Large intestine (tissue), 3 donors: ENCODE measurements around the gene INAVA. TPM values are rescaled to one million over a fixed set of nuclear protein-coding genes. Genes with fewer than 3 reads are reported as not detected.

Experiments used
- DNase-seq, 2 donors: peaks; one replicate each; pipeline versions ENCODE4 v3.0.0 to v3.0.0-alpha.2; 2013
- H3K27ac ChIP-seq: one replicate; pipeline ENCODE4 v1.5.1; 2013; ENCODE audit warnings: low read length
- H3K27me3 ChIP-seq: 2 replicates; pipeline ENCODE4 v1.6.1; 2013; ENCODE audit warnings: low read length; ENCODE audit not compliant: control insufficient read depth, insufficient read depth
- H3K36me3 ChIP-seq: 2 replicates; pipeline ENCODE4 v1.6.1; 2013; ENCODE audit warnings: low read length; ENCODE audit not compliant: control insufficient read depth, insufficient read depth
- H3K4me1 ChIP-seq: one replicate; pipeline ENCODE4 v1.6.1; 2013; ENCODE audit warnings: low read length; ENCODE audit not compliant: control insufficient read depth, insufficient read depth
- H3K4me3 ChIP-seq: one replicate; pipeline ENCODE4 v1.5.1; 2013; ENCODE audit warnings: low read length
- H3K9me3 ChIP-seq: one replicate; pipeline ENCODE4 v1.6.1; 2013; ENCODE audit warnings: mild to moderate bottlenecking, low read depth, low read length, moderate library complexity; ENCODE audit not compliant: control insufficient read depth
- WGBS: methylation state at CpG from one replicate; pipeline ENCODE4 v1.1.5; 2013; ENCODE audit warnings: low lambda C conversion rate; ENCODE audit not compliant: insufficient coverage; 5-methylcytosine and 5-hydroxymethylcytosine counted together
- polyA plus RNA-seq: library from polyadenylated mRNA; unstranded; fragments of 120-200 nt; gene quantifications from one replicate; pipeline ENCODE4 v1.2.1, GENCODE V29; 2013

The INAVA gene
- polyA plus RNA-seq, 1 donor, result 101 TPM

GRCh38 chr1:200874694-200875093 is 20.0 kb upstream of the INAVA start:
- H3K27ac ChIP-seq, result no peak overlapping the region
- H3K9me3 ChIP-seq, result peaks cover 12% of the 10 kb centered on the region
- no peak for DNase-seq
- 100% methylated on average over 1 of the region's 6 CpGs for WGBS
- H3K36me3 ChIP-seq, result no peaks in the 10 kb centered on the region
- H3K27me3 ChIP-seq, result peaks cover 55% of the 10 kb centered on the region
- peaks cover 7% of the 10 kb centered on the region for H3K4me1 ChIP-seq
- H3K4me3 ChIP-seq, result no peak overlapping the region

GRCh38 chr1:200875416-200875815 is 19.3 kb upstream of the INAVA start:
- Histone ChIP-seq H3K27ac (no peak overlapping the region), H3K36me3 (no peaks in the 10 kb centered on the region), H3K9me3 (peaks cover 12% of the 10 kb centered on the region), H3K4me3 (no peak overlapping the region), H3K27me3 (peaks cover 52% of the 10 kb centered on the region), H3K4me1 (peaks cover 7% of the 10 kb centered on the region)
- no CpG with 5 or more reads among the region's 5 CpGs for WGBS
- no peak for DNase-seq

GRCh38 chr1:200877010-200877409 is 17.7 kb upstream of the INAVA start:
- Histone ChIP-seq H3K36me3 (no peaks in the 10 kb centered on the region), H3K4me3 (no peak overlapping the region), H3K9me3 (peaks cover 12% of the 10 kb centered on the region), H3K4me1 (peaks cover 7% of the 10 kb centered on the region), H3K27ac (no peak overlapping the region), H3K27me3 (peaks cover 42% of the 10 kb centered on the region)
- 100% methylated on average over 1 of the region's 3 CpGs for WGBS
- DNase-seq, result no peak

DNA sequence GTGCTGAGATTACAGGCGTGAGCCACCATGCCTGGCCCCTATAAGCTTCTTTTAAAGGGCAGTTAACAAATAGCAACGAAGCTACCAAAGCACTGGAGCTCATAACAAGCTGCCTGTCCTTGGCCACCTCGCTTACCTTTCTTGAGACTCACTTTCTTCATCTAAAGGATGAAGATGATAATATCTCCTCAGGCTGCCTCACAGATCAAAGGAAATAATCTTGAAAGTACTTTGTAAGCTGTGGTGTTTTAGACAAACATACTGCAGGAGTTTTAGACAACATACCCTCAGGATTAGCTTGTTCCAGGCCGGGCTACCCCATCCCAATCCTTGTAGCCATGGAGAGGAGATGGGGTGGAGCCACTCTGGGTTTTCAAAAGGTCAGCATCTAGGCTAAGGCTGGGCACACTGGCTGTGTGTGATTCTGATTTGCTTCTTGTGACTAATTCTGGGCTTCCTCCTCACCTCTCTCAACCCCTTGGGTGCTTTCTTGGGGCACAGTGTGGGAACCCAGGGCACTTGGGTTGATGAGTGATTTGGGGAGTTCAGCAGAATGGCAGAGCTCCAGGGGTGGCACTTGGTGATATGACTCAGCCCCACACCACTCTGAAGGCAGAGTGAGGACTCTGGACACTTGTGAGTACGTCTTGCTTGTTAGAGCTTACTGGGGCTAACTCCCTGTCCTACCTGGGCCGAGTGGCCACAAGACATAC is 16.7 kb upstream of the INAVA start:
- Histone ChIP-seq H3K4me1 (peaks cover 4% of the 10 kb centered on the region), H3K9me3 (peaks cover 9% of the 10 kb centered on the region), H3K27me3 (peaks cover 32% of the 10 kb centered on the region), H3K36me3 (no peaks in the 10 kb centered on the region), H3K4me3 (no peak overlapping the region), H3K27ac (no peak overlapping the region)
- no peak for DNase-seq
- WGBS, result 80% methylated on average over 1 of the region's 6 CpGs

DNA sequence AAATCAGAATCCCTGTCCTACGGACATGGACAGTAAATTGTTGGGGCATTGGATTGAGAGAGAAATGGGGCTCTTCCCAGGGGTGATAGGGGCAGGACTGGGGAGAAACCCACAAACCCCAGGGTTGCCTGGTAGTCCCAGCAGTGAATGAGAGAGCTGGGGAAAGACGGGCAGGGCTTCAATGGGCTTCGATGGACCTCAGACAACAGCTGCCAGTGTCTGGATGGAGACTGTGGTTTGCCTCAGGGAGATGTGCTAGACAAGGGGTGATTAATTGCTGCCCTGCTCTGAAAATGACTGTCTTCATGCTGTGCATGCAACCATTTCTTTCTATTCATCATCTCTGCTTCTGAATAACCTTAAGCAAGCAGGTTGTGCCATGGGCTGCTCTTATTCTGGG is 14.5 kb upstream of the INAVA start:
- Histone ChIP-seq H3K36me3 (no peaks in the 10 kb centered on the region), H3K4me3 (no peak overlapping the region), H3K27me3 (peaks cover 13% of the 10 kb centered on the region), H3K27ac (no peak overlapping the region), H3K4me1 (no peaks in the 10 kb centered on the region), H3K9me3 (no peaks in the 10 kb centered on the region)
- DNase-seq, result no peak
- whole genome bisulfite sequencing, result no CpG with 5 or more reads among the region's 3 CpGs

DNA sequence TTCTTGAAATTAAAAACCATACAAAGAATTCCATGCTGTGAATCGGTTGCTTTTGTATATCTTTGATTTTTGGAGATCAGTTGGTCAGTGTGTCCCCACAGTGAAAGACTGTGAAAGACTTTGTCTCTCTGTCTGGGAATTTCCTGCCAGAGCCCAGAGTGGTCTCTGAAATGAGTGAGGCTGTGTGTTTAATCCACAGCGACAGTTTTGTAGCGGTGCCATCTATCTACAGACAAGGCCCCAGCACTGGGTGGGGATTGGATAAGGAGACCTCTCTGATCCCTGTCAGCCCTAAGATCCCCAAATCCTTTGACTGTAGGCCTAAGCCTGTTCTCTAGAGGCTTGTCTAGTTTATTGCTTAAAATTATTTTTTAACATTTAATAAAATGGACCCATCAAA is 11.6 kb upstream of the INAVA start:
- WGBS, result no CpG with 5 or more reads among the region's 3 CpGs

DNA sequence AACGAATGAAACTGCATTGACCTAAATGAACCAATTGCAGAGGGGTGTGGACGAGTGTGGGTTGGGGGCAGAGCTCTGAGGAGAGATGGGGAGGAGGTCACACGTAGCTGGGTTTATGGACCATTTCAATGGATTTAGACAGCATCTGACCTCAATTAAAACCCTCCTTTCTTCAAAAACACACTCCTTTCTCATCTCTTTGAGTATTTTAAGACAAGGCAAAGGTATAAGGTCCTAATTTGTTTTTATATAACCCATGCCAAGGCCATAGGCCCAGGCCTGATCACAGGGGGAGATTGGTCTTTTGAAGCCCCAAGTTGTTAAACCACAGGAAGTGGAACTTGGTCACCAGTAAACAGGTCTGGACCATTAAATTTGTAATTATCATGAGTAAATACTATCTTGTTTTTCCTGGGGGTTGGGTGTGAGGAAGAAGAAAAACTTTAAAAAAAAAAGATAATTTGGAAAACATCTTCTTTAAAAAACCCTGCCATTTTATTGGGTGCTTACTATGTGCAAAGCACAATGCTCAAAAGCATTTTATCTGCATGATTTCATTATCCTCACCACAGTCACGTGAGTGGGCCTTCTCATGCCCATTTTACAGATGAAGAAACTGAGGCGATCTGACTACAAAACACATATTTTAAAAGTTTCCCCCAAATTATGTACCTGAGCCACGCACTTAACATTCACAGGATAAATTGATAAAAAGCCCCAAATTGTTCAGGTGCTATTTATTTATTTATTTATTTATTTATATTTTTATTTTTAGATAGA is 8.9 kb upstream of the INAVA start:
- no peak for DNase-seq

More for the DNA sequence above, 11.6 kb upstream of the INAVA start:
- DNase-seq, result no peak
- H3K27me3 ChIP-seq, result peaks cover 3% of the 10 kb centered on the region
- no peak overlapping the region for H3K27ac ChIP-seq
- no peak overlapping the region for H3K4me3 ChIP-seq
- H3K9me3 ChIP-seq, result no peaks in the 10 kb centered on the region
- H3K4me1 ChIP-seq, result peaks cover 2% of the 10 kb centered on the region
- H3K36me3 ChIP-seq, result no peaks in the 10 kb centered on the region

DNA sequence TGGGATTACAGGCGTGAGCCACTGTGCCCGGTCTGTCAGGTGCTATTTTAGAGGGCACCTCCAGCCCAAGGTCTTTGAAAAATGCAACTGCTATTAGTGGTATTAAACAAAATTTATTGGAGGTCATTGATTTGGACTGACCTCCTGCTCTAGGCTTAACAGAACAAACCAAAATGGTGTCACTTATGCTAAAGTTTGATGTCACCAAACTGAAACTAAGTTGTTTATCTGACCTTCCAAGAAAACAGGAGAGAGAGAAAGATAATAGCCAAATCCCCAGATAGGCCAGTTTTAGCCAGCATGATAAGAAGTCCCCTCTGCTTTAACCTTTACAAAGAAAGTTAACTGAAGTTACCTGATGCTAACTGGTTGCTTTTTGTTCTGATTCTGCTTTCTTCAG is 8.1 kb upstream of the INAVA start:
- Histone ChIP-seq H3K9me3 (no peaks in the 10 kb centered on the region), H3K27ac (no peak overlapping the region), H3K36me3 (no peaks in the 10 kb centered on the region), H3K27me3 (no peaks in the 10 kb centered on the region), H3K4me3 (no peak overlapping the region), H3K4me1 (peaks cover 17% of the 10 kb centered on the region)
- no CpG with 5 or more reads among the region's 2 CpGs for WGBS
- no peak for DNase-seq

More for the DNA sequence above, 8.9 kb upstream of the INAVA start:
- Histone ChIP-seq H3K27ac (no peak overlapping the region), H3K36me3 (no peaks in the 10 kb centered on the region), H3K4me3 (no peak overlapping the region), H3K27me3 (no peaks in the 10 kb centered on the region), H3K9me3 (no peaks in the 10 kb centered on the region), H3K4me1 (peaks cover 17% of the 10 kb centered on the region)
- WGBS, result 94% methylated on average over 3 of the region's 6 CpGs

GRCh38 chr1:200887036-200887435 is 7.7 kb upstream of the INAVA start:
- H3K27me3 ChIP-seq, result no peaks in the 10 kb centered on the region
- no peaks in the 10 kb centered on the region for H3K9me3 ChIP-seq
- peaks cover 17% of the 10 kb centered on the region for H3K4me1 ChIP-seq
- no peak overlapping the region for H3K4me3 ChIP-seq
- no CpG with 5 or more reads among the region's 11 CpGs for WGBS
- DNase-seq, result no peak
- no peaks in the 10 kb centered on the region for H3K36me3 ChIP-seq
- H3K27ac ChIP-seq, result no peak overlapping the region

GRCh38 chr1:200887772-200888348 is 6.8 kb upstream of the INAVA start:
- 88% methylated on average over 1 of the region's 9 CpGs for WGBS
- Histone ChIP-seq H3K27me3 (no peaks in the 10 kb centered on the region), H3K4me1 (peaks cover 22% of the 10 kb centered on the region), H3K27ac (no peak overlapping the region), H3K36me3 (no peaks in the 10 kb centered on the region), H3K9me3 (no peaks in the 10 kb centered on the region), H3K4me3 (no peak overlapping the region)
- no peak for DNase-seq
